Measurements from ENCODE around the gene EIF3D. TPM values are rescaled to one million over a fixed set of nuclear protein-coding genes. Genes with fewer than 3 reads are reported as not detected.
A peak's percentile ranks its signal among the peaks of the same experiment; 100 is the strongest.
"Not testable (repeated sequence)": the region's sequence is repeated elsewhere in the genome, so short reads cannot be mapped to it uniquely, and the experiment has no call there.

EIF3D gene
- polyA plus RNA-seq, 1 experiment: 349 TPM

- H3K27ac ChIP-seq (ENCODE audit: low read depth, low read length): peak overlapping the region; percentile 97
- H3K9me3 ChIP-seq (ENCODE audit: control insufficient read depth, insufficient read depth, low read length): no peaks in the 10 kb centered on the region
- TF ChIP-seq CTCF (IDR thresholded peaks at IDR 0.05; ENCODE audit: low read depth, low read length): no peak
- no peak for DNase-seq (ENCODE audit: low read depth, low spot score)
- H3K27me3 ChIP-seq (ENCODE audit: control insufficient read depth, insufficient read depth, low read length): no peaks in the 10 kb centered on the region
- no peak overlapping the region for H3K4me3 ChIP-seq (ENCODE audit: low read depth, low read length)
- POLR2A ChIA-PET: no interaction called here
- CTCF ChIA-PET: interaction anchor here (9.2 kb wide), 1 partner anchor 317 kb away, joined by 140 read pairs; no protein-coding TSS in a partner anchor
Measured at GRCh38 chr22:36540867-36541642, 12.1 kb upstream of the EIF3D start.

GRCh38 chr22:36538529-36538928, 9.6 kb upstream of the EIF3D start:
- no peak for DNase-seq (ENCODE audit: low read depth, low spot score)
- H3K27ac ChIP-seq (ENCODE audit: low read depth, low read length): no peak overlapping the region
- H3K27me3 ChIP-seq (ENCODE audit: control insufficient read depth, insufficient read depth, low read length): no peaks in the 10 kb centered on the region
- TF ChIP-seq CTCF (IDR thresholded peaks at IDR 0.05; ENCODE audit: low read depth, low read length): no peak
- ChIA-PET CTCF (interaction anchor here (1.9 kb wide), 1 partner anchor 318 kb away, joined by 8 read pairs; no protein-coding TSS in a partner anchor), POLR2A (no interaction called here)
- H3K4me3 ChIP-seq (ENCODE audit: low read depth, low read length): no peak overlapping the region
- no peaks in the 10 kb centered on the region for H3K9me3 ChIP-seq (ENCODE audit: control insufficient read depth, insufficient read depth, low read length)

GRCh38 chr22:36536717-36537116, 7.8 kb upstream of the EIF3D start:
- no peak for DNase-seq (ENCODE audit: low read depth, low spot score)
- Histone ChIP-seq H3K9me3 (ENCODE audit: control insufficient read depth, insufficient read depth, low read length) (no peaks in the 10 kb centered on the region), H3K27ac (ENCODE audit: low read depth, low read length) (no peak overlapping the region), H3K27me3 (ENCODE audit: control insufficient read depth, insufficient read depth, low read length) (no peaks in the 10 kb centered on the region), H3K4me3 (ENCODE audit: low read depth, low read length) (no peak overlapping the region)
- no peak for TF ChIP-seq CTCF (IDR thresholded peaks at IDR 0.05; ENCODE audit: low read depth, low read length)
- POLR2A ChIA-PET: interaction anchor here (0.6 kb wide), 1 partner anchor 15 kb away, joined by 5 read pairs; no protein-coding TSS in a partner anchor
- CTCF ChIA-PET: interaction anchor here (0.8 to 1.9 kb wide), 4 partner anchors 10 to 320 kb away, joined by 3 to 8 read pairs (median 4); no protein-coding TSS in a partner anchor

DNA sequence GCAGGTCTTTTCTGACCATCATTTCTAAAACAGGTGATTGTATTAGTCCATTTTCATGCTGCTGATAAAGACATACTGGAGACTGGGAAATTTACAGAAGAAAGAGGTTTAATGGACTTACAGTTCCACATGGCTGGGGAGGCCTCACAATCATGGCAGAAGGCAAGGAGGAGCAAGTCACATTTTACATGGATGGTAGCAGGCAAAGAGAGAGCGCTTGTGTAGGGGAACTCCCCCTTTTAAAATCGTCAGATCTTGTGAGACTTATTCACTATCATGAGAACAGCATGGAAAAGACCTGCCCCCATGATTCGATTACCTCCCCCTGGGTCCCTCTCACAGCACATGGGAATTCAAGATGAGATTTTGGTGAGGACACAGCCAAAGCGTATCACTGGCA, 4.4 kb upstream of the EIF3D start:
- H3K27ac ChIP-seq (ENCODE audit: low read depth, low read length); CTCF ChIA-PET; H3K4me3 ChIP-seq (ENCODE audit: low read depth, low read length); DNase-seq (ENCODE audit: low read depth, low spot score); H3K27me3 ChIP-seq (ENCODE audit: control insufficient read depth, insufficient read depth, low read length); H3K9me3 ChIP-seq (ENCODE audit: control insufficient read depth, insufficient read depth, low read length); POLR2A ChIA-PET: not testable (repeated sequence)

GRCh38 chr22:36532466-36532865, 3.5 kb upstream of the EIF3D start:
- H3K27me3 ChIP-seq (ENCODE audit: control insufficient read depth, insufficient read depth, low read length): no peaks in the 10 kb centered on the region
- no peaks in the 10 kb centered on the region; the same call in 1 of the 2 replicates for H3K9me3 ChIP-seq (ENCODE audit: control insufficient read depth, insufficient read depth, low read length)
- POLR2A ChIA-PET: no interaction called here
- TF ChIP-seq CTCF (IDR thresholded peaks at IDR 0.05; ENCODE audit: low read depth, low read length): no peak
- H3K27ac ChIP-seq (ENCODE audit: low read depth, low read length): no peak overlapping the region
- no peak for DNase-seq (ENCODE audit: low read depth, low spot score)
- H3K4me3 ChIP-seq (ENCODE audit: low read depth, low read length): no peak overlapping the region
- CTCF ChIA-PET: no interaction called here
